ENCODE results near the gene POMGNT2.

GRCh38 chr3:43034911-43035310, 71.0 kb downstream of the POMGNT2 start:
- TF ChIP-seq, protein P1, sequence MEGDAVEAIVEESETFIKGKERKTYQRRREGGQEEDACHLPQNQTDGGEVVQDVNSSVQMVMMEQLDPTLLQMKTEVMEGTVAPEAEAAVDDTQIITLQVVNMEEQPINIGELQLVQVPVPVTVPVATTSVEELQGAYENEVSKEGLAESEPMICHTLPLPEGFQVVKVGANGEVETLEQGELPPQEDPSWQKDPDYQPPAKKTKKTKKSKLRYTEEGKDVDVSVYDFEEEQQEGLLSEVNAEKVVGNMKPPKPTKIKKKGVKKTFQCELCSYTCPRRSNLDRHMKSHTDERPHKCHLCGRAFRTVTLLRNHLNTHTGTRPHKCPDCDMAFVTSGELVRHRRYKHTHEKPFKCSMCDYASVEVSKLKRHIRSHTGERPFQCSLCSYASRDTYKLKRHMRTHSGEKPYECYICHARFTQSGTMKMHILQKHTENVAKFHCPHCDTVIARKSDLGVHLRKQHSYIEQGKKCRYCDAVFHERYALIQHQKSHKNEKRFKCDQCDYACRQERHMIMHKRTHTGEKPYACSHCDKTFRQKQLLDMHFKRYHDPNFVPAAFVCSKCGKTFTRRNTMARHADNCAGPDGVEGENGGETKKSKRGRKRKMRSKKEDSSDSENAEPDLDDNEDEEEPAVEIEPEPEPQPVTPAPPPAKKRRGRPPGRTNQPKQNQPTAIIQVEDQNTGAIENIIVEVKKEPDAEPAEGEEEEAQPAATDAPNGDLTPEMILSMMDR (IDR thresholded peaks at IDR 0.05 in 4 of 5, conservative IDR thresholded peaks at IDR 0.05 in 1 of 5) = no peak
- no peak for TF ChIP-seq POLR2A (IDR thresholded peaks at IDR 0.05)

Data from gastrocnemius medialis (tissue), 4 donors.